ENCODE data around the gene WIZ. TPM values are rescaled to one million over a fixed set of nuclear protein-coding genes. Genes with fewer than 3 reads are reported as not detected.
A peak's percentile ranks its signal among the peaks of the same experiment; 100 is the strongest.
"Not testable (repeated sequence)": the region's sequence is repeated elsewhere in the genome, so short reads cannot be mapped to it uniquely, and the experiment has no call there.

Gene WIZ
- total RNA-seq, 1 donor: 12.7 TPM

DNA sequence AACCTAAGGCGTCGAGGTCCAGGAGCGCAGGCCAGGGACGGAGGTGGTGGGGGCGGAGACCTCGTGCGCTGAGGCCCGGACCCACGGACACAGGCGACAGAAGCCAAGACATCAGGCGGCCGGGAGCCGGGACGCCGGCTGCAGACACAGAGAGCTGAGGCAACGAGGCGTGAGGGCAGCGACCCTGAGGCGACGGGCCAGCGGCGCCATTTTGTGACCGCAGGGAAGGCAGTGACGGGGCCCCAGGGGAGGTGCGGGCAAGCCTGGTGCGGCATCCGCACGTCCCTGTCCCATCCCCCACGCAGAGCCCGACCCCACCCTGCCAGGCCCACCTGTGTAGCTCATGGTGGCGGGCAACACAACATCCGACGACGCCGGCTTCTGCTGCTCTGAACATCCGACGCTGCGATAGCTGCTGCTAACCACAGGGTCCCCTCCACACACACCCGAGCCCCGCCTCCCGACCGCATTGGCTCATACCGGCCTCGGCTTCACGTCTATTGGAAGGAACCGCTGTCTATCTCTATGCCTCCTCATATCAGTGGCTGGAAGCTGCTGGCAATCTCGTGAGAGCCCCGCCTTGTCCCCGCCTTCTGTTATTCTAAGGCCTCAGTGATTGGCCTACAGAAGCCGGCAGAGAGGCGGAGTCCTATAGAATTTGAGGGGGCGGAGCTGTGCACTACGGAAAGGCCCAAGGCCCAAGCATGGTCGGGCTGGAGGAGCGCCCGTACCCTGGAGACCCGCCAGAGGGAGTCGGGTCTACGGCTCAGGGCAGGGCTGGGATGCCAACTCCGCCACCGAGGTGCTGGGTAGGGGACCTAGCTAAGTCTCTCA is 31.0 kb downstream of the WIZ start, which contains the start of gene AKAP8L:
Gene AKAP8L (minus strand): TSS at position 410 of the 834 bp plus-strand sequence. CDS start 65 bp downstream, at position 345.
- peak; percentile 90 to 100 (median 100) for DNase-seq (ENCODE audit: low read depth in 2 of 3, low spot score in 2 of 3)

GRCh38 chr19:15418231-15418578 is 31.6 kb downstream of the WIZ start:
- DNase-seq (ENCODE audit: low read depth in 2 of 3, low spot score in 2 of 3): peak in 2 of 3 donors; percentile 17 to 32

GRCh38 chr19:15417699-15418098 is 32.1 kb downstream of the WIZ start:
- no peak for DNase-seq (ENCODE audit: low read depth in 2 of 3, low spot score in 2 of 3)

- DNase-seq (ENCODE audit: low read depth in 2 of 3, low spot score in 2 of 3): no peak
Measured at GRCh38 chr19:15412832-15413231, 36.9 kb downstream of the WIZ start.

- DNase-seq (ENCODE audit: low read depth in 2 of 3, low spot score in 2 of 3): not testable (repeated sequence)
Measured at GRCh38 chr19:15411351-15411750, 38.4 kb downstream of the WIZ start.

- no peak for DNase-seq (ENCODE audit: low read depth in 2 of 3, low spot score in 2 of 3)
Measured at GRCh38 chr19:15404780-15405211, 45.0 kb downstream of the WIZ start.

GRCh38 chr19:15404097-15404779 is 45.5 kb downstream of the WIZ start:
- DNase-seq (ENCODE audit: low read depth in 2 of 3, low spot score in 2 of 3): no peak

- no peak for DNase-seq (ENCODE audit: low read depth in 2 of 3, low spot score in 2 of 3)
Measured at GRCh38 chr19:15403151-15403531, 46.6 kb downstream of the WIZ start.

- DNase-seq (ENCODE audit: low read depth in 2 of 3, low spot score in 2 of 3): no peak
Measured at GRCh38 chr19:15402411-15403150, 47.2 kb downstream of the WIZ start.

DNA sequence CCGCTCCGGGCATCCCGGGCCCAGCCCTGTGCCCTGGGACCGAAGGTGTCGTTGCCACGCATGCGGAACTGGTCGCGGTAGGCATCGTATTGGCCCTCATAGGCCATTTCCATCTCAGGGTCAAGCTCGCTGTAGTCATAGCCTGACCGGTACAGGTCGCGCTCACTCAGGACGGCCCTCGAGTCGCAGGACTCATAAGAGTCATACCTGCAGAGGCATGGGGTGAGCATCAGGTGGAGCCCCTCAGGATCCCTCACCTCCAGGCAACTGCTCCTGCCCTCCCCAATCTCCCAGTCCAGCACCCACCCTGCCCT is 48.4 kb downstream of the WIZ start:
- DNase-seq (ENCODE audit: low read depth in 2 of 3, low spot score in 2 of 3): no peak

GRCh38 chr19:15400521-15401396 is 49.0 kb downstream of the WIZ start:
- DNase-seq (ENCODE audit: low read depth in 2 of 3, low spot score in 2 of 3): no peak

GRCh38 chr19:15399635-15400034 is 50.1 kb downstream of the WIZ start:
- DNase-seq (ENCODE audit: low read depth in 2 of 3, low spot score in 2 of 3): no peak

DNA sequence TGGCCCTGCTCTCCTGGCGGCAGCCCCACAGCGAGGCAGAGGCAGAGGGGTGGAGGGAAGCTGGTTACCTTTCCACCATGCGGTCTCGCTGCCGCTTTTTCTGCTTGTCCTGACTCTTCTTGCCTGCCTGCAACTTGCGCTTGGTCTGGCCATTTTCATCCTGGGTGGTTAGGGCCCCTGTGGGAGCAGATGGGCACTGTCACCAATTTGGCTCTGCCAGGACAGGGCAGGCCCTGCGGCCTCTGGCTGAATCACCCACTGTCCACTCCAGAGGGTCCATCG is 50.6 kb downstream of the WIZ start:
- DNase-seq (ENCODE audit: low read depth in 2 of 3, low spot score in 2 of 3): no peak

DNA sequence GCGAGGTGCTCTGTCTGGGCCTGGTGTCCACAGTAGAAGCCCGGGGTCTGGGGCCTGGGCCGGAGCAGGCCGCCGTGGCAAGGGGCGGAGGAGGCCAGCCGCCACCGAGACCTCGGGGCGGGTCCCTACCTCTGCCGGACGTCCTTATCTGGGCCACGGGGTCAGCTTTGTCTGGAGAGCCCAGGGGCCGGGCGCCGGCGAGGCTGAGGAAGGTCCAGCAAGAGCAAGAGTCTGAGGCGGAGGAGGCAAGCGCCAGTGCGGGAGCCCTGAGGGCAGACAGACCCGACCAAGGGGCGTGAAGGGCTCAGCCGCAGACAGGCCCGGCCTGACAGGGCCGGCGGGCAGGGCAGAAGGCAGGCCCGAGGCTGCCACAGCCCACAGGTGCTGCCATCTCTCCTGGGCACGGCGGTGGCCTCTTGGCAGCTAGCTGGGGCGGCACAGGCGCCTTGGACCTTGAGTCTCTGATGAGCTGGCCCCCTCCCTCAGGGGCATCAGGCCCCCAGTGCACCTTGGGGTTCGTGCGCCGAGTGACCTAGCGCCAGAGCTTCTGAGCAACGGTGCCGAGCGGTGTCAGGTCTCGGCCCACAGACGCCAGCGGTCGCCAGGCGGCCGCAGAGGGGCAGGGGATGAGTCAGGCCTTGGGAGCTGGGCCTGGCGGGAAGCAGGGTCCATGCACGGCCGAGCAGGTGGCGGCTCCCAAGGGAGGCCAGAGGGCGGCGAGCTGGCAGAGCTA is 51.1 kb downstream of the WIZ start:
- no peak for DNase-seq (ENCODE audit: low read depth in 2 of 3, low spot score in 2 of 3)

DNA sequence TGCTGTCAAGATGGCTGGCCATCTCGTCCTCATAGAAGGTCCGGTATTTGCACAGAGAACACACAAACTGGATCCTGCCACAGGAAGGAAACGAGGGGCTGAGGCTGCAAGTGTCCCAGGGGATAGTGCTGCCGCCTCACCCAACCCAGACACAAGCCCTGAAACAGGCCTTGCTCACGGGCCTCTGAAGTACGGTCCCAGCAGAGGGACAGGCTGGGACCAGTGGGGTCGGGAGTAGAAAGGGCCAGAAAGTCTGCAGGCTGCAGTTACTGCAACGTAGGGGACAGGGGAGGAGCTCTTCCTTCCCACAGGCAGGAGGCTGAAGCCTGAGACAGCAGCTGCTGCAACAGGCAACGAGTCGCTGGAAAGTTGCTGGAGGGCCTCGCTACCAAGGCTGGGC is 52.0 kb downstream of the WIZ start:
- DNase-seq (ENCODE audit: low read depth in 2 of 3, low spot score in 2 of 3): no peak

- no peak for DNase-seq (ENCODE audit: low read depth in 2 of 3, low spot score in 2 of 3)
Measured at GRCh38 chr19:15397236-15397635, 52.5 kb downstream of the WIZ start.

DNA sequence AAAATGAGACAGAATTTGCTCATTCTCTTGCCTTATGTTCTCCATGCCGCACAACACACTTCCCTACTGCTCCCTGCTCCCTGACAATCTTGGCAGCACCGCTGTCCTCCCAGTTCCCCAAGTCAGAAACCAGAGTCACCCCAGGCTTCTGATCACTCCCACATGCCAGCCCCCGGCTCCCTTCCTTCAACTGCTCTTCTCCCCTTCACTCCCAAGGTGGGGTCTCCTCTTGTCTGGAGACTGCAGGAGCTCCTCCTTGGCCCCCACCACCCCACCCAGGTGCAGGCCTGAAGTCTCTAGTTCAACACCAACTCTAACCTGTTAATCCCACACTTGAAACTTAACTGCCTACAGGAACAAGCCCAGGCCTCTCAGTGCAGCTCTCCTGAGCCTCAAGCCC is 53.3 kb downstream of the WIZ start:
- DNase-seq (ENCODE audit: low read depth in 2 of 3, low spot score in 2 of 3): no peak

- not testable (repeated sequence) for DNase-seq (ENCODE audit: low read depth in 2 of 3, low spot score in 2 of 3)
Measured at GRCh38 chr19:15395251-15395650, 54.5 kb downstream of the WIZ start.

- no peak for DNase-seq (ENCODE audit: low read depth in 2 of 3, low spot score in 2 of 3)
Measured at GRCh38 chr19:15394426-15394825, 55.3 kb downstream of the WIZ start.

DNA sequence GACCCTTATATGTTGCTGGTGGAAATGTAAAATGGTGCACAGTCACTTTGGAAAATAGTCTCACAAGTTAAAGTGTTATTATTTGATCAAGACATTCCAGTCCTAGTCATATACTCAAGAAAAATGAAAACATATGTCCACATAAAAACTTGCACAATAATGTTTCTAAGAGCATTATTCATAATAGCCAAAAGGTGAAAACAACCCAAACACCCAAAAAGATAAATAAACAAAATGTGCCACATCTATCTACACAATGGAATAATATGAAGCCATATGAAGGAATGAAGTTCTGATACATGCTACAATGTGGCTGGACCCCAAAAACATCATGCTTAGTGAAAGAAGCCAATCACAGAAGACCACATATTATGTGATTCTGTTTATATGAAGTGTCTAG is 55.8 kb downstream of the WIZ start:
- no peak for DNase-seq (ENCODE audit: low read depth in 2 of 3, low spot score in 2 of 3)
